GM19025 (cell line): ENCODE data around the gene LHFPL2.
"Not testable (repeated sequence)": the region's sequence is repeated elsewhere in the genome, so short reads cannot be mapped to it uniquely, and the experiment has no call there.

Experiments
- ATAC-seq: cut with Tn5 transposase; IDR thresholded peaks from one replicate; pipeline ENCODE4 v1.9.1; 2021; ENCODE audit warnings: mild to moderate bottlenecking, low read depth, moderate library complexity; ENCODE audit not compliant: unreplicated experiment

The LHFPL2 gene

DNA sequence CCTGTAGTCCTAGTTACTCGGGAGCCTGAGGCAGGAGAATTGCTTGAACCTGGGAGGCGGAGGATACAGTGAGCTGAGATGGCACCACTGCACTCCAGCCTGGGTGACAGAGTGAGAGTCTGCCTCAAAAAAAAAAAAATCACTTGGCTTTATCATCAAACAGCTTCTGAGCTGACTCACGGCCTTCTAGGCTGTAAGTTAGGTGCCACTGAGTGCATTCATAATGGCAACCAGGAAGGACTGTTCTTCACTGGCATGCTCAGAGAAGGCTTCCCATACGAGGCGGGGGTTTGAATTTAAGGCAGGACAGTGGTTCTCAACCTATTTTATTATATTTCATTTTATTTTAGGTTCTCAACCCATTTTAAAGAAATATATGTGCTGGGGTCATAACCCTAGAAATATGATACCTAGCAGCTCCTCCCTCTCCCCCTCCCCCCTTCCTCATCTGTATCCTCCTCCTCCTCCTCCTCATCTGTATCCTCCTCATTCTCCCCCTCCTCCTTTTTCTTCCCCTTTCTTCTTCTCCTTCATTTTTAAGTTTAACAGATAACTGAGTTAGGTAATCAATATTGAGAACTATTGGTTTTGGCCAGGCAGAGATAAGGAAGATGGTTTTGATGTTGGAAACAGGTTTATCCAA lies 19.0 kb upstream of the LHFPL2 start:
- no peak for ATAC-seq

DNA sequence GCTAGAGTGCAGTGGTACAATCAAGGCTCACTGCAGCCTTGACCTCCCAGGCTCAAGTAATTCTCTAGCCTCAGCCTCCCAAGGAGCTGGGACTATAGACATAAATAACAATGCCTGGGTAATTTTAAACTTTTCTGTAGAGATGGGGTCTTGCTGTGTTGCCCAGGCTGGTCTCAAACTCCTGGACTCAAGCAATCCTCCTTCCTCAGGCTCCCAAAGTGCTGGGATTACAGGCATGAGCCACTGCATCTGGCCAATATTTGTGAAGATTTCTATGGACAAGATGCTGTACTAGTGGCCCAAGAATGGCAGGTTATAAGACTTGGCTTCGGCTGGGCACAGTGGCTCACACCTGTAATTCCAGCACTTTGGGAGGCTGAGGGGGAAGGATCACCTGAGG lies 18.4 kb upstream of the LHFPL2 start:
- not testable (repeated sequence) for ATAC-seq

DNA sequence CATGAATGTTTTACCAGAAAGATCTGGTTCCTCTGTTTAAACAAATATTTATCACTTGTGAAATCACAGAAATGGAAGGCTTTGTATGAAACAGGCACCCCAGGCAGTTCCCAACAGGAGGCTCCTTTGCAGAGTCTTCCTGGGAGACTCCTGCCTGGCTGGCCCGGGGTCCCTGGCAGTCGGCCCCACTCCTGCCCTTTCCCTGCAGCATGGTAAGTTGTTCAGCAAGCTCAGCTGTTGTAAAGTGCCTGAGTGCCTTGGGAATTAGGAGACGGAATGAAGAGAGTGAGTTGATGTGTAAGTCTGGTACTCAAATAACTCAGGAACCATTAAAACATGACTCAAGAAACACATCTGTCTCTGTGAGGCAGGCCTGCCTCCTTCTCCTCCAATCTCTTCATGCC lies 17.5 kb upstream of the LHFPL2 start:
- ATAC-seq = no peak

DNA sequence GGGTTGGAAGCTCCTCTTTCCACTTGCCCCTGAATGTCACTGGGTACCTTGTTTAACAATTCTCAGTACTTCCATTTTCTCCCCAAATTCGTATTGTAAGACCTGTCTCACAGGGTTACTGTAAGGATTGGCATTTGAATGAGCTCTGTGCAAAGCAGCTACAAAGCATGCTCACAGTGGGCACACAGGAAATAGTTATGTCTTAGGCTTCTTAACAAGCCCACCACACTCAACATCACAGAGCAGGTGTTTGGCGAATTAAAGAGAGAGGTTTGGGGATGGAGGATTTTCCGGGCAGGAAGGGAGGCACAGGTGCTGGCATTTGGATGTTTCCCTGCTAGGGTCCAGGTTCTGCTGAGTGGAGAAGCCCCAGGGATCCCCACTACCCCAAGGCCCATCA lies 17.0 kb upstream of the LHFPL2 start:
- no peak for ATAC-seq

DNA sequence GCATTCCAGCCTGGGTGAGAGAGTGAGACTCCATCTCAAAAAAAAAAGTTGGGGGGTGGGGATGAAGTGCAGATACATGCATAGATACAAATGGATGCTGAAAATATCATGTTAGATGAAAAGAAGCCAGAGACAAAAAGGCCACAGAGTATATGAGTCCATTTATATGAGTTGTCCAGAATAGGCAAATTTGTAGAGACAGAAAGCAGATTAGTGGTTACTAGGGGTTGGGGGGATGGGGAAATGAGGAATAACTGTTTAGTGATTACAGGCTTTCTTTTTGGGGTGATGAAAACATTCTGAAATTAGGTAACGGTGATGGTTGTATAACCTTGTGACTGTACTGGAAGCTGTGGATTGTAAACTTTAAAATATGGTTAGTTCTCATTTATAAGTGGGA lies 13.8 kb upstream of the LHFPL2 start:
- no peak for ATAC-seq

DNA sequence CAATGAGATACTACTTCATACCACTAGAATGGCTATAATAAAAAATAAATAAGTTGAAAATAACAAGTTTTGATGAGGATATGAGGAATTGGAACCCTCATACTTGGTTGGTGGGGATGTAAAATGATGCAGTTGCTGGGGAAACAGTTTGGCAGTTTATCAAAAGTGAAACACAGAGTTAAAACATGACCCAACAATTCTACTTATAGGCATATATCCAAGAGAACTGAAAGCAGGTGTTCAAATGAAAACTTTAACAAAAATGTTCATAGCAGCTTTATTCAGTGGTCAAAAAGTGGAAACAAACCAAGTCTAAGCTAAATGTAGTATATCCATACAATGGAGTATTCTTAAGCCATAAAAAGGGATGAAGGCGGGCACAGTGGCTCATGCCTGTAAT lies 13.1 kb upstream of the LHFPL2 start:
- peak; percentile 65 for ATAC-seq

DNA sequence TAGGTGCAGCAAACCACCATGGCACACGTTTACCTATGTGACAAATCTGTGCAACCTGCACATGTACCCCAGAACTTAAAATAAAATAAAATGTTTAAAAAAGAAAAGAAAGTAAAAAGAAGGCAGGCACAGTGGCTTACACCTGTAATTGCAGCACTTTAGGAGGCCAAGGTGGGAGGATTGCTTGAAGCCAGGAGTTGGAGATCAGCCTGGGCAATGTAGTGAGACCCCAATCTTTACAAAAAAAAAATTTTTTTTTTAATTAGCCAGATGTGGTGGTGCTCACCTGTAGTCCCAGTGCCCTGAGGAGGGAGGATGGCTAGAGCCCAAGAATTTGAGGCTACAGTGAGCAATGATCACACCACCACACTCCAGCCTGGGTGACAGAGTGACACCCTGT lies 12.5 kb upstream of the LHFPL2 start:
- ATAC-seq = no peak

DNA sequence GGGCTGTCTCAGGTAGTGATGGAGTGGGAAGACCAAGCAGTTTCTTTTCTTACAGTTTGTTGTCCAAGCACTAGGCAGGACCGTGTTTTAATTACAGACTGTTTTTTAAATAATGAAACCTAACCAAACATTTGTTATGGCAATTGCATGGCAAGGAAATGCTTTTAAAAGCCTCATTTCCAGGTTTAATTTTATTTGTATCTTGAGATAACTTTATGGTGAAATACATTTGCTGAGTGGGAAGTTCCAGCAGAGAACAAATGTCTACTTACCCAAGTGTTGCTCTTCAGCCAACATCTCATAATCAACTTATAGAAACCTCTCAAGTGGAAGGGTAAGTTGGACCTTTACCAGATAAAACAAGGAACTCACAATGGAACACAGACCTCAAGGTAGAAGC lies 11.8 kb upstream of the LHFPL2 start:
- ATAC-seq = no peak

DNA sequence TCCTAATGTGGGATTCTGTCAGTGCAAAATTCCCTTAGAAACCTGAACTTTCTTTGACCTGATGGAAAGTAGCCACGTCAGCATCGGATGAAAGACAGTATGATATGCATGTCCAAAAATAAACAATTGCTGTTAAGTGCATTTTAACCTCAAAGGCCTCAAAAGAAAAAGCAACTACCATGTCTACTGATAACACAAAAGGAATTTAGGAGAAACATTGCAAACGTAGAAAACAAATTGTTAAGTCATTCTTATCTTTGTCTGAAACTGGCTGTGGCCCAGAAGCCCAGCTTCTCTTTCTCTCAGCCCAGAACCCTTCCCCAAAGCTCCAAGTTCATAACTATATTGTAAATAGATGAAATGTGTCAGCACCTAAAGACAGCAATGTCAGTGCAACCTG lies 11.1 kb upstream of the LHFPL2 start:
- no peak for ATAC-seq

DNA sequence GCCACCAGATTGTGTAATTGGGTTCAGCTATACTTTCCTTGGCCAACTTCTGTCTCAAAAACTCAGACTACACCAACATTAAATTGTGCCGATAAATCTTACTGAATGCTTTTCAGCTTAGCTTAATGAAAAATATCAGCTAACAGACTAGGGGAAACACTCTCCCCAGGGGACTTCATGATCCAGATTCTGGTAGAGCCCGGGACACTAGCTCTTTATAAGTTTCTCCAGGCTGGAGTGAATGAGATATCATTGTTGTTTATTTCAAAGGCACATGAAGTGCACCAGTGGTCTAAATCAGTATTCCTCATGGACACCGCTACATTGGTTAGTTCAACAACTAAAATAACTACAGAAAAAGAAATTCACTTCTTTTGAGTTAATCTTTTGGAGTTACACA lies 10.5 kb upstream of the LHFPL2 start:
- no peak for ATAC-seq

DNA sequence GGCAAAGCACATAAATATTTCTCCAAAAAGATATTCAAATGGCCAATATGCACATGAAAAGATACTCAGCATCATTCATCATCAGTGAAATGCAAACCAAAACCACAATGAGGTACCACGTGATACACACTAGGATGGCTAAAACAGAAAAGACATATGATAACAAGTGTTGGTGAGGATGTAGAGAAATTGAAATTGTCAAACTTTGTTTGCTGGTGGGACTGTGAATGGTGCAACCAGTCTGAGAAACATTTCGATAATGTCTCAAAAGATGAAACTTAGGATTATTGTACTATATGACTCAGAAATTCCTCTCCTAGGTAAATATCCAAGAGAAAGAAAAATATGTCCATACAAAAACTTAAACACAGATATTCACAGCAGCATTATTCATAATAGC lies 8.6 kb upstream of the LHFPL2 start:
- no peak for ATAC-seq

DNA sequence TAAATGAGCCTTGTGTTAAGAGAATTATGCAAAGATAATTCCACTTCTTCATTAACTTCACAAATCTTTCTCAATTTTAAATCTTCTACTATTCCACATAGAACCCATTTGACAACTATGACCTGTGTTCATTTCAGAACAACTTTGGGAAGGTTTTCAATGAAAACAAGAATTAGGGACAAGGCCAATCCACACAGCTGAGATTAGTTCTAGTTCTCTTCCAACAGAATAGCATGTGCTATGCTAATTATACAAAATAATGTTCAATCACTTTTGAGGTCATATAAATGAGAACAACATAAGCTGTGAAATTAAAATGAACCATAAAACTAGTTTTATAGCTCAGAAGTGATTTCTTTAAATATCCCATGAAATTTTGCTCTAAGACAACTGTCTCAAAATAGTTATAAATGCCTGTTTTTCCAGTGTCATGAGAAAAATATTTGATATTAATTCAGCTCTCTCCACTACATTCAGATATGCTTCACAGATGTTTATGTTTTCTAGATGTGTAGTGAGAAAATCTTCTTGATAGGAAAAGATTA lies 7.2 kb upstream of the LHFPL2 start:
- ATAC-seq = no peak

DNA sequence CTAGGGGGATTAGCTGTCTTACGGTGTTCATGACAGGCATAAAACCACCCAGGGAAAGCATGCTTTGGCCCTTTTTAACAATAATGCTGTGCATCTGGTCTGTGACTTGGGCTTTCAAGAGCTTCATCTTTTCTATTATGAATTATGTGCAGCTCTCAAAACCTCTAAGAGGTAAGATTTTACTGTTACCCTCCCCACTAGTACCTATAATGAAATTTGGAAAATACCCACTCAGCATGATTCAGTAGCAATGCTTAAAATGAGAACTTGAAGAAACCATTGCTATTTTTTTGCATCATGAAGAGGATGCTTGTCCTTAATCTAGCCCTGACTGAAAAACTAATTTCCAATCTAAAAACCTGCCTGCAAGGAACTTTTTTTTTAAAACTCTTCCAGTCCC lies 5.8 kb upstream of the LHFPL2 start:
- ATAC-seq = no peak

DNA sequence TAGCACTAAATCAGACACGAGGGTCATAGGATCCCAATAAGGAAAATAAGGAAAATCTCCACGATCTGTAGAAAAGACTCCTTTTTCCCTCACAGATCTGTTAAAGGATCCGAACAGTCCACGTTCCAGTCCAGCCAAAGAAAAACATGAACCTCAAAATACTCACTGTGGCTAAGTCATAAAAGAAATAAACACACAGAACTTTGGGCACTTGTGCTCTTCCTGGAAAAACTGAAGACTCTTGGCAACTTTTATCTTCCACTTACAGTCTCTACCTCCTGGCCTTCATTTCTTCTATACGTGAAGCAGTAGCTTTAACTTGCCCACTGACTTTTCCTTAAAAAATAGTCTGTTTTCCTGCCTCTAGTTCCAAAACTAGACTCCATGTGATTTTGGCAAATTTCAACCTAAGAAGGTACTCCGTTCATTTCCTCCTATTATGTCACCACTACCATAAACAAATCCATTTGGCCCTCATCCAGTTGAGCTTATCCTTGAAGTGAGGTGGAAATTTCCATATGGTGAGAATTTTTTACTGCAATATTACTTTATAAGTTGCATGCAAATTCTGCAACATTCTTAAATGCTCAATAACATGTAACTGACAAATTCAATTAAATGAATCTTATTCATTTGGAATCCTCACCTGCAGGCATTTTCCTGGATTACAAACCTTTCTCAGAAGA lies 5.3 kb upstream of the LHFPL2 start:
- no peak for ATAC-seq

DNA sequence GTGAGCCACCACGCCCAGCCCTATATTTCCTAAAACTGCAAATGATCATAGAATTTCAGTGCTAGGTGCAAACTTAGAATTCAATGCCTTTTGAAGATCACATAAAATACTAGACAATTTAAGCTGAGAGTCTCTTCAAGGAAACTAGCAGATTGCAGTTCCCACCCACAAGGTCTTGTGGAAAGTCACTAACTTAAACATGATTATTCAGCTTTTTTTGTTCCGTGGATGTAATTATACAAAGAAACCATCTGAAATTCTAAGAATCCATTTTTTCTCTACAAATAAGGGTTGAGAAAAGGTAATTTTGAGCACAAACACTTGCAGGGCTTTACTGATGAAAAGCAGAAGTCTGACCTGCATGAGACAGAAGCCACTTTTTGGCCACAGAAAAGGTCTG lies 4.5 kb upstream of the LHFPL2 start:
- ATAC-seq = no peak

DNA sequence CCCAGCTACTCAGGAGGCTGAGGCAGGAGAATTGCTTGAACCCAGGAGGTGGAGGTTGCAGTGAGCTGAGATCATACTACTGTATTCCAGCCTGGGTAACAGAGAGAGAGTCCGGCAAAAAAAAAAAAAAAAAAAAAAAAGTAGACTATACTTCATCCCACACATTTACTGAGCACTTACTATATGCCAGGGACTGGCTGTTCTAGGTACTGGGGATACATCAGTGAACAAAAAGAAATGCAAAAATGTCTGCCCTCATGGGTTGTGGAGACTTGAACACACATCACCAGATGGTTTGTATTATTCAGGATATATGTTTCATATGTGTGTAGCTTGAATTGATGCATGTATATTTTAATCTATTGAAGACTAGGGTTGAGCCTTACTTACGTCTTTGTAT lies 2.9 kb upstream of the LHFPL2 start:
- ATAC-seq = no peak

DNA sequence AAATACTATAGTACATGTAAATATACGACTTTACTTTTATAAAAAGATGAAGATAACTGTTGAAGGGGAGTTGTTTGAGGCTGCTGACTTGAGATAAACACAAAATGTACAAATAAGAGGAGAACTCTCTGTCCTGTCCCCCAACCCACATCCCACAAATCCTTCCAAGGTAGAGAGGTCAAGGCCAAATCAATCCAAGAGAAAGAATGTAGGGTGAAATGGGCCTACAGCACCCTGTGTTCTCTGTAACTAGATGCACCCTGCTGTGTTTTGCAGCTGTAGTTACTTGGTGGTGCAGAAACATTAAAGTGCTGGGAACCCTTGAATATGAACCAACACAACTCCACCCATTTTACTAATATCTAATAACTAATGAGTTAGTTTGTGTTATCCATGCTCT lies 2.0 kb upstream of the LHFPL2 start:
- ATAC-seq = no peak

DNA sequence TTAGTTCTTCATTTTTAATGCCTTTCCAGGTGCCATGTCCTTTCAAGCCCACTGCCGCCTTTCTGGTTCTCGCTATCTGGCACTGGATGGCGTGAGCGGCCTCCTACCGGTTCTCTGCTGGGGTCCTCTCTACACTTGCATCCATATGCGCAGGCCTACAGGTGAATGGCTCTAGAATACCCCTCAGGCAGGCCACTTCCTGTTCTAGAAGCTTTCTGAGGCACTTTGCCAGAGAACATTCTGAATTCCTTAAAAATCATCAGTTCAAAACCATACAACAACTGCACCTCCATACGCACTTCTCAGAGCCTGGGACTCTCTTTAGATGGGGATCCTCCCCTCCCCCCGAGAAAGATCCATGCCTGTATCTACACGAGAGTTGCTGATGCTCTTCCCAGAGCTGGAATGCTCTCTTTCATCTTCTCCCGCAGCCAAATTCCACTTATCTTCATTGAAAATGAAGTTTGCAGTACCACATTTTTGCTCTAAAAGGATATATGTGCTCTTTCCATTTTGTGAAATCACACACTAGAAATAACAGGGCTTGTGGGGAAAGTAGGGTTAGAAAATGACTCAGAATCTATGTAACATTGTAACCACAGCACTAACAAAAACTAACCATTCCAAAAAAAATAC lies 1.4 kb upstream of the LHFPL2 start:
- no peak for ATAC-seq

DNA sequence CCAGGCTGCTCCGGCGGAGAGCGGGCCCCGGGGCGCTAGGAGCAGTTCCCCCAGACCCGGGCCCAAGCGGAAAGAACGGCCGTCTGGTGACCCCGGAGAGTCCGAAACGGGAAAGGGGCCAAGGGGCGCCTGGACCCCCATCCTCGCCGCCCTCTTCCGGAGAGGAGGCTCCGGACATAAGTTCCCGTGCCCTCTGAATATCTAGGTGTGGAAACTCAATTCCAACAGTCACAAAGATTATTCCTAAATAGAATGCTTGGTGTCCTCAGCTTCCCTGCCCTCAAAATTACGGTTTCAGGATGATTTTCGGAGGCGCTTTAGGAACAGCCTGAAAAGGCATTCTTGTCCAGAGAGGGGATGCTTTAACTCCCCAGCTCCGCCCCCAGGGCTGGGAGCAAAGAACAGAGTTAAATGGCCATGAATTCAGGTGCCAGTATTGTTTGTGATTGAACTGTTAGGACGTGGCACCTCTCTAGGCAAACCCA lies 681 bp upstream of the LHFPL2 start:
- ATAC-seq = no peak

DNA sequence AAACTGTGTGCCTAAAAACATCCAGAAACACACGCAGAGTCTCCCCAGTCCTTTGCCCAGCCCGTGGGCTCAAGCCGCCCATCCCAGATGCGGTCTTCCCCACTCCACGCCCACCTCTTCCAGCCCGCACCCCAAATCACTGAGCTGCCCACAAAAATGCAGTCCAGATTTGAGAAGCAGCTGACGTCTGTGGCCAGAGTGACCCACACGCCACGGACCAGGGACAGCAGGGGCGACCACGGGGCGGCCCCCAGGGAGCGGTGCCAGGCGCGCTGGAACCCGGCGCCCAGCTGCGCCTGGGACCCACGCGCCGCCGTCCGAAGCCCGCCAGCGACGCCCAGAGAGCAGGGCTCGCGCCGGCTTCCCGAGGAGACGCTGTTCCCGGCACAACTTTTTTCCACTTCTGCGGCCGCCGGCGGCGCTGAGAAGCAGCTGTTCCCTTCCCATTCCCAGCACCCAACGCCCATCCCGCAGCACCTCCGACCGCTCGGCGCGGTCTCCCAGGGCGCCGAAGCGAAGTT lies 674 bp downstream of the LHFPL2 start:
- ATAC-seq = peak; percentile 19

DNA sequence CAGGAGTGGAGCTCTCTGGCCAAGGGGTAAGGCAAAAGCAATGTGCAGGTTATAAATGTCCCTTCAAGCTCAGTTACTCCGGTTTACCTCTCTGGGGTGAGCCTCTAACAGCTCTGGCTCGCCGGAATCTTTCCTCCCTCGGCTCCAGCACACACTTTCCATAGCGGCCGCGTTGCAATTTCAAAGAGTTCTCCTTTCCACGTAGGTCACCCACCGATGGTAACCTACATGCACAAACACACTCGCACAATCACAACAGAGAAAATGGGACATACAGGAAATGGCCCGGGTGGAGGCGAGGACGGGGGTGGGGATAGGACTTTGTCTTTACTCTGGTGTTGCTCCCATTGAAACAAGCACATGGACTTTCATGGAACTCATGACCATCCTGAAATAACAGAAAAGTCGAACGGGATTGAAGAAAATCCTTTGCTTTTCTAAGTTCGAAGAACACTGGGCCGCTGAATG lies 1.2 kb downstream of the LHFPL2 start:
- ATAC-seq = no peak
